Glomerular endothelial cell (primary cell): ENCODE data around the gene ZNF771. TPM values are rescaled to one million over a fixed set of nuclear protein-coding genes. Genes with fewer than 3 reads are reported as not detected.

Experiments
- DNase-seq: peaks from one replicate; pipeline ENCODE4 v3.0.0-alpha.2; 2011; ENCODE audit warnings: low read depth, low spot score; ENCODE audit errors: extremely low read depth
- total RNA-seq: library from RNA; depleted of rRNA; stranded (reverse); fragments of >200 nt; gene quantifications from 2 replicates; pipeline ENCODE4 v1.2.3, GENCODE V29; 2015

Gene ZNF771
- total RNA-seq, 1 donor from 2014 or later, result 19.0 TPM

- no peak for DNase-seq
These were observed 9.4 kb upstream of the ZNF771 start for GRCh38 chr16:30397776-30398660.

- DNase-seq, result no peak
These were observed 8.6 kb upstream of the ZNF771 start for GRCh38 chr16:30398661-30399434.

- DNase-seq, result no peak
These were observed 7.8 kb upstream of the ZNF771 start for GRCh38 chr16:30399435-30400186.

- no peak for DNase-seq
These were observed 5.5 kb upstream of the ZNF771 start for GRCh38 chr16:30401768-30402425.

GRCh38 chr16:30406795-30407101, 658 bp upstream of the ZNF771 start:
- DNase-seq, result no peak

GRCh38 chr16:30407804-30408534, 563 bp downstream of the ZNF771 start:
- no peak for DNase-seq

- no peak for DNase-seq
These were observed 2.0 kb downstream of the ZNF771 start for GRCh38 chr16:30409125-30410060.

- no peak for DNase-seq
These were observed 5.9 kb downstream of the ZNF771 start for GRCh38 chr16:30413112-30413806.

GRCh38 chr16:30414159-30414558, 6.8 kb downstream of the ZNF771 start:
- no peak for DNase-seq

- no peak for DNase-seq
These were observed 8.7 kb downstream of the ZNF771 start for GRCh38 chr16:30416047-30416603.

- no peak for DNase-seq
These were observed 9.5 kb downstream of the ZNF771 start for GRCh38 chr16:30416624-30417528.

- no peak for DNase-seq
These were observed 10.3 kb downstream of the ZNF771 start for GRCh38 chr16:30417529-30418349.

GRCh38 chr16:30418350-30419181, 11.2 kb downstream of the ZNF771 start:
- DNase-seq, result no peak

- DNase-seq, result no peak
These were observed 13.6 kb downstream of the ZNF771 start for GRCh38 chr16:30421010-30421409.

GRCh38 chr16:30428055-30428454, 20.6 kb downstream of the ZNF771 start:
- no peak for DNase-seq

- no peak for DNase-seq
These were observed 21.9 kb downstream of the ZNF771 start for GRCh38 chr16:30429418-30429677.
